Mesangial cell (primary cell): ENCODE data around the gene CXCL12. TPM values are rescaled to one million over a fixed set of nuclear protein-coding genes. Genes with fewer than 3 reads are reported as not detected.

Experiments used
- total RNA-seq: library from RNA; depleted of rRNA; stranded (reverse); fragments of >200 nt; gene quantifications from 2 replicates; pipeline ENCODE4 v1.2.3, GENCODE V29; 2015

The CXCL12 gene
- 0.81 and 4.7 TPM in 2 replicates for total RNA-seq

GRCh38 chr10:44385026-44385695, at the start of gene CXCL12:
Gene CXCL12 (minus strand): TSS chr10:44385097. CDS start chr10:44385005, 92 bp downstream.

